Adrenal gland (tissue), 5 donors: ENCODE data around the gene IL34.

Experiments used
- POLR2A ChIP-seq, 2 donors: fragments of 450-650 bp; IDR thresholded peaks; one replicate each; pipeline ENCODE4 v1.6.1; 2017; ENCODE audit warnings: antibody characterized with exemption in 2 of 2, mild to moderate bottlenecking in 2 of 2, moderate library complexity in 1 of 2
- TF ChIP-seq, protein P1 (sequence below), 6 experiments: fragments of 450-650 bp in 4 of 6; fragments of 200-600 bp in 2 of 6; sonication (generic) in 1 of 6; IDR thresholded peaks; 1 replicate in 5 of 6; 2 replicates in 1 of 6; pipeline versions ENCODE4 v1.5.1 to v1.8.0; 2016 to 2021; ENCODE audit warnings: antibody characterized with exemption in 6 of 6, mild to moderate bottlenecking in 2 of 6, moderate library complexity in 1 of 6
- donor health status: DM: no; HTN: no; CAD: no.

DNA sequence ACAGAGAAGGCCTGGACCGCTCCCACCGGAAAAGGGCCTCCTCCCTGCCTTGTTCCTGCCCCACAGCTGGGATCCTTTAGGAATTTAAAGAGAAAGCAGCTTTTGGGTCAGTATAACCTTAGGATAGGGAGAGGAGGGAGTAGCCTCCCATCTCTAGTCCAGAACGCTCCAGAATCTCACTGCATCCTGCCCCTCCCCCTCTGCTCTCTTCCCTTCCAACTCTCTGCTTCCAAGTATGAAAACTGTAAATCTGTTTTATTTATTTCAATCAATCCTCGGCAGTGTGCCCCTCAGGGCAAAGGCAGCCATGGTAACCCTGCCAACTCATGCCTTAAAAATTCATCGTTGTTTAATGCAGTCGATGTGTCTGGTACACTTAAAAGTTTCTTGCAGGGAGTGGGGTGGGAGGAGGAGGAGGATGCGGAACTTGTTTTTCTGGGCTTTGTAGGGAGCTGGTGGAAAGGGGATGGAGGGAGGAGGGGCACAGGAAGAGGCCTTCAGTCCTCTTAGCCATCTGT lies 60.6 kb downstream of the IL34 start:
- TF ChIP-seq, protein P1, sequence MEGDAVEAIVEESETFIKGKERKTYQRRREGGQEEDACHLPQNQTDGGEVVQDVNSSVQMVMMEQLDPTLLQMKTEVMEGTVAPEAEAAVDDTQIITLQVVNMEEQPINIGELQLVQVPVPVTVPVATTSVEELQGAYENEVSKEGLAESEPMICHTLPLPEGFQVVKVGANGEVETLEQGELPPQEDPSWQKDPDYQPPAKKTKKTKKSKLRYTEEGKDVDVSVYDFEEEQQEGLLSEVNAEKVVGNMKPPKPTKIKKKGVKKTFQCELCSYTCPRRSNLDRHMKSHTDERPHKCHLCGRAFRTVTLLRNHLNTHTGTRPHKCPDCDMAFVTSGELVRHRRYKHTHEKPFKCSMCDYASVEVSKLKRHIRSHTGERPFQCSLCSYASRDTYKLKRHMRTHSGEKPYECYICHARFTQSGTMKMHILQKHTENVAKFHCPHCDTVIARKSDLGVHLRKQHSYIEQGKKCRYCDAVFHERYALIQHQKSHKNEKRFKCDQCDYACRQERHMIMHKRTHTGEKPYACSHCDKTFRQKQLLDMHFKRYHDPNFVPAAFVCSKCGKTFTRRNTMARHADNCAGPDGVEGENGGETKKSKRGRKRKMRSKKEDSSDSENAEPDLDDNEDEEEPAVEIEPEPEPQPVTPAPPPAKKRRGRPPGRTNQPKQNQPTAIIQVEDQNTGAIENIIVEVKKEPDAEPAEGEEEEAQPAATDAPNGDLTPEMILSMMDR (IDR thresholded peaks at IDR 0.05): no peak
- TF ChIP-seq POLR2A (IDR thresholded peaks at IDR 0.05): no peak
